ENCODE data around the gene CELF4.

CELF4 gene

DNA sequence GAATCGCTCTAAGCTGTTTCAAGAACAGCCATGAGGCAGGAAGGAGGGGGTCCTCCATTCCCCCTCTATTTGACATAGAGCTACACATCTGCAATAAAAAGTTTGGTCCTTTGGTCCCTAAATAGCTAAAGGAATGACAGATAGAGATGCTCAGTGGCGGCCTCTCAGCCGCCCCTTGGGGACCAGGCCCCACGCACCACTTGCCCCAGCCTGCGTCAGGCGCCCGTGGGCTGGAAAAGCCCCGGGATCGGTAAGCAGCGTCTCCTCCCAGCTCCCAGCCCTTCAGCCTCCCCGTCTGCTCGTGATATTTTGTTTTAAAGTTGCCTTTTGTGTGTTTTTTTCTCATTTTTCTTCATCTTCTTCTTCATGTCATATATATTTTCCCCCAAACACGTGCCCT, 321.0 kb downstream of the CELF4 start:
- no peak for DNase-seq

DNA sequence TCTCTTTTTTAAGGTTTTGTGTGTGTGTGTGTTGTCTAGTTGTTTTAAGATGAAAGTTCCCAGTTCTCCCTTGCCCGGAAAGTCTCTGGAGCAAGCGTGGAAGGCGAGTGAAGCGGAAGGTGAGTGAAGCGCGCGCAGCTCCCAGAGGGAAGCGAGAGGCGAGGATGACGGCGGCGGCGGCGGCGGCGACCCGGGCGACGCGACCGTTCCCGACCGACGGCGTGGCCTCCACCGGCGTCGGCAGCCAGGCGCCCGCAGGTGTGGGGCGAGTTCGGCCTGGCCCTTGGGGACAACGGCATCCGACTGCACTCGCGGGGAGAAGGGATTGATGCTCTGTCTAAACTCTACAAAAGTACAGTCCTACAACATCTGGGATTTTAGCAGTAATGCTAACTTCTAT, 321.9 kb downstream of the CELF4 start:
- DNase-seq: no peak

- DNase-seq: no peak
These were observed 322.6 kb downstream of the CELF4 start for GRCh38 chr18:37242826-37243560.

DNA sequence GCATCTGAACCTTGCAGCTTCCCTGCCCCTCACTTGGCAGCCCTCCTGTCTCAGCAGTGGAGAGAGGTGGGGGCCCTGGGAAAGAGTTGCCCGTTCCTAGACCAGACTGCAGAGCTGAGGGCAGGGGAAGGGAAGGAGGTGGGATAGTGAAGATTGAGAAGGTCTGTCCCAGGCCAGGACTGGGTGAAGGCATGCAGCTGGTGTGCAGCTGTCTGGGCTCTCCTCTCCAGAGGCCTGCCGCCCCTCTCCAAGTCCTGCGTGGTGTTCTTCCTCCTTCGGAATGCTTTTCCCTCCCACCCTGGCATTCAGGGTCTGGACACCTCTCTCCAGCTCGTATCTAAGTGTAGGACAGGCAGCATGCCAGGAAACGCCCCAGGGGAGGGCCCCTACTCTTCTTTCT, 323.5 kb downstream of the CELF4 start:
- no peak for DNase-seq

GRCh38 chr18:37238282-37239108, 327.1 kb downstream of the CELF4 start:
- DNase-seq: peak in 22 of 56 donors; percentile 10 to 67 (median 39)

- DNase-seq: no peak
These were observed 330.0 kb downstream of the CELF4 start for GRCh38 chr18:37235583-37235982.

DNA sequence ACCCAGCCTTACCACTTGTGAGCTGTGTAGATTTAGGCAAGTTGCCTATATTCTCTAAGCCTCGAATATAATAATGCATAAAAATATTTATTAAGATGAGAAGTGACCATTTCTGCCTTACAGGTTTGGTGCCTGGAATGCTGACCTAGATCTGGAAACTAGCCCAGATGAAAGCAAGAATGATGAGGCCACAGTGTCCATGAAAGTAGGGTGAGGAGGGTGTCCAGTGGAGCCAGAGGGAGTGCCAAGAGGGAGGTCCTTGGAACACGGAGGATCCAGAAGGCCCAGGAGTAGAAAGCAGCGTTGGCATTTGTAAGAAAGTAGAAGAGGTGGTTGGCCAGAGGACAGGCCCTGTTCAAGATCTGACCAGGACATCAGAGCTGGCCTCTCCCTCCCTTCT, 334.3 kb downstream of the CELF4 start:
- no peak for DNase-seq

DNA sequence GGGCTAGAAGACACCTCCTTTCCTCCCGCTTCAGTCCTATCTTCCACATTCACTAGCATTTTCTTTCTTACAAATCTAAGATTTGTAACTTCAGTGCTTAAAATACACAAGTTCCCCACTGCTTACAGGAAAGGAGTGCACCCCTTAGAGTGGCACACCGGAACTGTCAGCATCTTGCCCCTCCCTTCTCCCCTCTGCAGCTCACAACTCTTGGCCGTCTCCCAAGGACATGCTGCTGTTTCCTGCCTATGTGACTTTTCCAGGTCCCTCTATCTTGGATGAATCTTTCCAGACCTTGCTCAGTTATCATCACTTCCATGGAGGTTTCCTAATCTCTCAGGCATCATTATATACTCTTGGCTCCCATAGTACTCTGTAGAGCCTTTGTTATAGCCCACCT, 334.8 kb downstream of the CELF4 start:
- DNase-seq: no peak

- no peak for DNase-seq
These were observed 340.3 kb downstream of the CELF4 start for GRCh38 chr18:37225279-37225678.

GRCh38 chr18:37222999-37223378, 342.6 kb downstream of the CELF4 start:
- no peak for DNase-seq

DNA sequence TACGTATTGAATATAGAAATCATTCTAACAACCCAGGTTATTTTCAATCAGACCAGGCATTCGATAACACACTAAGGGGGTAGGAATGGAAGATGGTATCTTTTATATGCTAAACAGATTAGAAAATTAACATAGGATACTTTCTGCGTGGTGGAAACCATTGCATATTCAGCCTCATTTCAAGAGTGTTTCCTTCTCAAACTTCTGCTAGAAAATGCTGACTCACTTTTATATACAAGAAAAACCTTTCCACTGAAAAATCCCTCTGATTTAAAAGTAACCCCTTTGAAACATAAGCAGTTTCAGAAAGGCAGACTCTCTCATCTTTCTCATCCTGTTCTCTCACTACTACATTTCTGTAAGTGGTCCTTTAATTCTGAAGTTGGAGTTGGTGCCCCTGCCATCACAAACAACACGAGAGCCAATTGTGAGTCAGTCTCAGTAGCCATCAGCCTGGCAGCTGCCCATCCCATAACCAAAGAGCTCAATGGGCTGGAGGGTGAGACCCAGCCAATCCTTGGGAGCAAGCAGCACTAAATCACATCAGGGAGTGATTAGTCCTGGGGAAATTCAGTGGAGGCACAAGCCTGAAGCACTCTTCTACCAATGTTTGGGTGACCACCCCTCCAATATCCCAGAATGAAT, 343.1 kb downstream of the CELF4 start:
- no peak for DNase-seq

DNA sequence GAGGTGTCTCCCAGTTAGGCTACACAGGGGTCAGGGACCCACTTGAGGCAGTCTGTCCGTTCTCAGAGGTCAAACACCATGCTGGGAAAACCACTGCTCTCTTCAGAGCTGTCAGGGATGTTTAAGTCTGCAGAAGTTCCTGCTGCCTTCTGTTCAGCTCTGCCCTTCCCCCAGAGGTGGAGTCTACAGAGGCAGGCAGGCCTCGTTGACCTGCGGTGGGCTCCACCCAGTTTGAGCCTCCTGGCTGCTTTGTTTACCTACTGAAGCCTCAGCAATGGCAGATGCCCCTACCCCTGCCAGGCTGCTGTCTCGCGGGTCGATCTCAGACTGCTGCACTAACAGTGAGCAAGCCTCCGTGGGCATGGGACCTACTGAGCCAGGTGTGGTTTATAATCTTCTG, 346.3 kb downstream of the CELF4 start:
- no peak for DNase-seq

DNA sequence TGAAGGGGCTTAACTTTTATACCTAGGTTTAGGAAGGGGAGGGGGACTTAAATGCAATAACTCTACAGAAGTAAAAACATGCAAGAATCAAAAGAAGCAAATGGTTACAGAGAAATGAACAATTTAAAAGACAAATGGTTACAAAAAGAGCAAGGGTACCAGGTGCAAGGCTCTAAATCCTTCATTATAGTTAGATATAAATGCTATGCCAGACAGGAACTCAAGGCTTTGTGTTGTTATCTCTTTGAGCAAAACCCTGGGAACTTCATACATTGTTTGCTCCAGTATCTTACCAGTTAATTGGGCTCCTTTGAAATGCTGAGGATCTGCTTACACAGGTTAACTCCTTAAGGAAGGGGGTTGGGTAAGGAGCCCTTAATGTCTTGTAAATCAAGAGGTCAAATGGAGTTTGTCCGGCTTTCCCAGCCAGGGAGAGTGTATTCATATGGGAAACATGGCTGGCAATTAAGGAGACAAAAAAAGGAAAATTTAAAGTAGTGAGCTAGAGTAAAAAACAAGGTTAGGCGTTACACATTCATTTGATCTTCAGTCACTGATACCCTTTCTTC, 347.5 kb downstream of the CELF4 start:
- no peak for DNase-seq

GRCh38 chr18:37210781-37211180, 354.8 kb downstream of the CELF4 start:
- no peak for DNase-seq

DNA sequence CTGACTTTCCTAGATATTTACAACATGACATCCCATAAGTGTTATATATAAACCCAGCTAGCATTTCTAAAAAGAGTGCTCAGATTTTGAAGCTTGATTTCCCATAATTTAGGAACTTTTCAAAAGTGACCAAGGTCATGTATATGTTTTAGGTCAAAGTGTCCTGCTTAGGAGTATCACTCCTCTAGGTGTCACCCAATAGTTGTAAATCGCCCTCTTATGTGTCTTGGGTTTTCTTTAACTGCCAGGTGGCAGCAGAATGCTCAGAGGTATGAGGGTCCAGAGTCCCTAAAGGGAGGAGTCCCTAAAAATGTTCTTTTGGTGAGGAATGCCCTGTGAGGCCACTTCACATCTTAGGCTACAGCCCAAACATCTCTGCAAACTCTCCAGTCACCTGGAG, 358.3 kb downstream of the CELF4 start:
- no peak for DNase-seq

DNA sequence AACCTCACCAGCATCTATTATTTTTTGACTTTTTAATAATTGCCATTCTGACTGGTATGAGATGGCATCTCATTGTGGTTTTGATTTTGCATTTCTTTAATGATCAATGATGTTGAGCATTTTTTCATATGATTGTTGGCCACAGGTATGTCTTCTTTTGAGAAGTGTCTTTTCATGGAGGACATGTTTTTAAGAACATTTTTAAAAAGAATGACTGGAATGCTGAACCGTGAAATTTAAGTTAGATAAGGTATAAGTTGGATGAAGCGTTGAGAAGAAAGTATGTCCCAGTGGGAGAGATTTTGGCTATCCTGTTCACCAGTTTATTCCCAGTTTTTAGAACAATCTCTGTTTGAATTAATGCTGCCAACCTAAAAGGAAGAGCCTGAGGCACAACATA, 365.9 kb downstream of the CELF4 start:
- DNase-seq: no peak
